HepG2 (cell line): ENCODE data around the gene KDM4D. TPM values are rescaled to one million over a fixed set of nuclear protein-coding genes. Genes with fewer than 3 reads are reported as not detected.

Experiments
- ATAC-seq: fragments of 200-7000 bp; cut with Tn5 transposase; 3 replicates; pipeline ENCODE4 v1.9.1; 2020; ENCODE audit warnings: mild to moderate bottlenecking, moderate library complexity
- BruUV-seq: library from RNA; stranded (reverse); fragments of 400-500 nt; replicated peaks from 2 replicates; lab custom pipeline; 2021; lab: Mats Ljungman, UMichigan
- CTCF ChIA-PET: fragments of 300-600 bp; formaldehyde crosslinking; extraction: SDS; loops from one replicate; lab custom pipeline; 2021; ENCODE audit warnings: low total read pairs, inconsistent platforms, low intra/inter-chr PET ratio; lab: Yijun Ruan, JAX
- POLR2A ChIA-PET: fragments of 350-600 bp; sonication (Branson Sonifier 250); formaldehyde crosslinking; loops from one replicate; lab custom pipeline; 2020; ENCODE audit warnings: antibody characterized with exemption, inconsistent platforms; lab: Yijun Ruan, JAX
- DNase-seq: peaks from one replicate; pipeline ENCODE4 v3.0.0-alpha.2; 2015; ENCODE audit warnings: low spot score
- FAIRE-seq: peaks from 3 replicates; lab custom pipeline; 2011; peaks lifted over from hg19 to GRCh38; lab: Jason Lieb, UNC
- H2AFZ ChIP-seq: one replicate; pipeline ENCODE4 v1.6.1; 2011; ENCODE audit warnings: low read length, inconsistent platforms
- H3K27ac ChIP-seq: fragments of 300-600 bp; 3 replicates; pipeline ENCODE4 v1.8.0; 2011; ENCODE audit warnings: mixed run types, mild to moderate bottlenecking, mixed read lengths, low read length, inconsistent platforms; ENCODE audit not compliant: insufficient read depth; ENCODE audit errors: extremely low read length
- H3K27me3 ChIP-seq, 2 experiments: fragments of 200-600 bp in 1 of 2; 2 replicates in 1 of 2; 3 replicates in 1 of 2; pipeline versions ENCODE4 v1.6.0 to v1.8.0; 2011; ENCODE audit warnings: low read length in 2 of 2, mild to moderate bottlenecking in 2 of 2, moderate library complexity in 2 of 2, inconsistent platforms in 1 of 2; ENCODE audit not compliant: insufficient read depth in 2 of 2, control insufficient read depth in 1 of 2
- H3K36me3 ChIP-seq, 2 experiments: fragments of 200-600 bp in 1 of 2; replicated peaks in 1 of 2; 2 replicates in 1 of 2; 3 replicates in 1 of 2; pipeline versions ENCODE4 v1.5.1 to v1.8.0; 2011; ENCODE audit warnings: low read length in 2 of 2, inconsistent platforms in 1 of 2; ENCODE audit not compliant: insufficient read depth in 2 of 2, control insufficient read depth in 1 of 2
- H3K4me1 ChIP-seq: 2 replicates; pipeline ENCODE4 v1.5.1; 2012; ENCODE audit warnings: low read length, inconsistent platforms; ENCODE audit not compliant: insufficient read depth
- H3K4me2 ChIP-seq: 2 replicates; pipeline ENCODE4 v1.6.0; 2011; ENCODE audit warnings: low read depth, low read length, inconsistent platforms
- H3K4me3 ChIP-seq, 3 experiments: fragments of 200-600 bp in 1 of 3; sonication (generic), shearing (Covaris generic) in 1 of 3; replicated peaks in 1 of 3; 2 replicates each; pipeline ENCODE4 v1.5.1; 2011 to 2016; ENCODE audit warnings: low read length in 3 of 3, inconsistent platforms in 2 of 3, low read depth in 2 of 3, mild to moderate bottlenecking in 2 of 3, control low read depth in 1 of 3, mixed read lengths in 1 of 3; ENCODE audit not compliant: insufficient read depth in 1 of 3
- H3K79me2 ChIP-seq: one replicate; pipeline ENCODE4 v1.6.1; 2011; ENCODE audit warnings: low read length, inconsistent platforms; ENCODE audit not compliant: insufficient read depth
- H3K9ac ChIP-seq: 2 replicates; pipeline ENCODE4 v1.6.0; 2011; ENCODE audit warnings: mild to moderate bottlenecking, low read depth, low read length, inconsistent platforms; ENCODE audit not compliant: insufficient read depth
- H3K9me3 ChIP-seq: 2 replicates; pipeline ENCODE4 v1.5.1; 2012; ENCODE audit warnings: mild to moderate bottlenecking, low read length
- H4K20me1 ChIP-seq: 2 replicates; pipeline ENCODE4 v1.6.0; 2011; ENCODE audit warnings: inconsistent platforms, mild to moderate bottlenecking, low read length, moderate library complexity; ENCODE audit not compliant: insufficient read depth
- KLF16 ChIP-seq, 2 experiments: sonication (generic) in 1 of 2; formaldehyde crosslinking in 1 of 2; IDR thresholded peaks; 2 replicates each; pipeline versions ENCODE4 v1.6.1 to v1.8.0; 2016 to 2023; ENCODE audit warnings: missing genetic modification reagents in 2 of 2, missing compliant biosample characterization in 1 of 2
- LCORL ChIP-seq, 2 experiments: fragments of 450-650 bp in 1 of 2; sonication (generic) in 1 of 2; formaldehyde crosslinking in 1 of 2; IDR thresholded peaks; 2 replicates each; pipeline versions ENCODE4 v1.5.0 to v1.6.1; 2017 to 2020; ENCODE audit warnings: antibody characterized with exemption in 1 of 2, missing genetic modification reagents in 1 of 2
- NFAT5 ChIP-seq: sonication (generic); formaldehyde crosslinking; IDR thresholded peaks from 2 replicates; pipeline ENCODE4 v1.4.0; 2020; ENCODE audit warnings: missing genetic modification reagents
- NR2F1 ChIP-seq, 2 experiments: fragments of 450-650 bp in 1 of 2; formaldehyde crosslinking in 1 of 2; IDR thresholded peaks; 2 replicates each; pipeline versions ENCODE4 v1.5.0 to v1.6.1; 2016 to 2020; ENCODE audit warnings: mild to moderate bottlenecking in 1 of 2, missing compliant biosample characterization in 1 of 2, missing genetic modification reagents in 1 of 2, moderate library complexity in 1 of 2
- ZBTB25 ChIP-seq: IDR thresholded peaks from 2 replicates; pipeline ENCODE4 v1.6.1; 2018; ENCODE audit warnings: missing genetic modification reagents
- ZBTB44 ChIP-seq: sonication (generic); formaldehyde crosslinking; IDR thresholded peaks from 2 replicates; pipeline ENCODE4 v1.4.0; 2020; ENCODE audit warnings: missing genetic modification reagents
- ZFP1 ChIP-seq: IDR thresholded peaks from 2 replicates; pipeline ENCODE4 v1.6.1; 2016
- ZNF225 ChIP-seq: sonication (generic); formaldehyde crosslinking; IDR thresholded peaks from 2 replicates; pipeline ENCODE4 v1.4.0; 2020; ENCODE audit warnings: mild to moderate bottlenecking, missing genetic modification reagents
- ZNF232 ChIP-seq: sonication (generic); formaldehyde crosslinking; IDR thresholded peaks from 2 replicates; pipeline ENCODE4 v1.4.0; 2020; ENCODE audit warnings: missing genetic modification reagents, borderline replicate concordance
- ZNF878 ChIP-seq: sonication (generic); formaldehyde crosslinking; IDR thresholded peaks from 2 replicates; pipeline ENCODE4 v1.8.1; 2023; ENCODE audit warnings: mild to moderate bottlenecking, missing genetic modification reagents, moderate library complexity
- WGBS: methylation state at CpG from one replicate; pipeline ENCODE4 v1.1.6; 2017; ENCODE audit warnings: low lambda C conversion rate; 5-methylcytosine and 5-hydroxymethylcytosine counted together
- in situ Hi-C: cut with HindIII; loops from 2 replicates; pipeline ENCODE4 v1.10.0; 2017; ENCODE audit warnings: low pct_unique_long_range_greater_than_20kb; ENCODE audit not compliant: extremely low pct_ligation_motif_present
- intact Hi-C: fragments of 100-400 bp; cut with micrococcal nuclease; formaldehyde crosslinking; loops from one replicate; pipeline ENCODE4 v1.10.0; 2022; ENCODE audit not compliant: unreplicated experiment
- polyA plus RNA-seq, 8 experiments: library from polyadenylated mRNA; depleted of rRNA in 3 of 8; stranded (reverse) in 7 of 8; unstranded in 1 of 8; fragments of >200 nt; fragmentation: Illumina TruSeq in 4 of 8; extraction: Trizol in 4 of 8; gene quantifications; 2 replicates each; pipeline versions ENCODE4 v1.2.1 to v1.2.3, GENCODE V29; 2011 to 2016; ENCODE audit warnings: low read depth in 4 of 8, missing spikeins in 1 of 8, mixed read lengths in 1 of 8; ENCODE audit not compliant: insufficient read depth in 1 of 8
- total RNA-seq, 5 experiments: library from RNA; depleted of rRNA; stranded (reverse); fragments of >200 nt; fragmentation: Illumina TruSeq; extraction: Trizol; gene quantifications; 2 replicates each; pipeline ENCODE4 v1.2.3, GENCODE V29; 2016; ENCODE audit warnings: low read depth in 1 of 5

Gene KDM4D
- total and polyA plus RNA-seq, 2 of the 13 experiments (the other 11 are each of a cell fraction or from before 2014, with no cell fraction given), result 0.96 to 1.3 TPM

GRCh38 chr11:95014184-95014821, 40.8 kb downstream of the KDM4D start (continued):
- TF ChIP-seq NFAT5 (CRISPR knock-in tag) (no peak), LCORL (IDR thresholded peaks at IDR 0.05) (no peak), LCORL (CRISPR knock-in tag; IDR thresholded peaks at IDR 0.05) (no peak), NR2F1 (CRISPR knock-in tag; IDR thresholded peaks at IDR 0.05) (no peak)

GRCh38 chr11:95016139-95016538, 42.6 kb downstream of the KDM4D start:
- POLR2A ChIA-PET, result no interaction called here
- Histone ChIP-seq H3K36me3 (no peaks in the 10 kb centered on the region), H3K9ac (no peak overlapping the region), H3K27ac (no peak overlapping the region), H4K20me1 (no peaks in the 10 kb centered on the region), H3K4me1 (no peaks in the 10 kb centered on the region), H3K4me3 (no peak overlapping the region), H3K9me3 (no peaks in the 10 kb centered on the region), H3K79me2 (no peaks in the 10 kb centered on the region), H2AFZ (no peak overlapping the region), H3K4me2 (no peak overlapping the region), H3K27me3 (peaks cover 3 to 11% of the 10 kb centered on the region in 2 experiments; a peak in 2 of 5 replicates)
- no TSS peak for BruUV-seq
- intact Hi-C loops, result no loop called here
- FAIRE-seq, result no peak
- DNase-seq, result no peak
- CTCF ChIA-PET, result no interaction called here
- in situ Hi-C loops, result no loop called here
- no peak for ATAC-seq
- 2% methylated on average over 2 of the region's 2 CpGs for WGBS
- TF ChIP-seq ZNF878 (CRISPR knock-in tag), result no peak
- TF ChIP-seq ZFP1 (CRISPR knock-in tag), result no peak
- TF ChIP-seq ZBTB25 (CRISPR knock-in tag), result no peak
- no peak for TF ChIP-seq ZNF232 (CRISPR knock-in tag)
- TF ChIP-seq ZNF225, result no peak
- no peak for TF ChIP-seq KLF16 (CRISPR knock-in tag; IDR thresholded peaks at IDR 0.05)
- TF ChIP-seq ZBTB44 (CRISPR knock-in tag), result no peak
